GM12872 (cell line): ENCODE results near the gene YKT6.

Source experiments
- TF ChIP-seq, protein P1 (sequence below): IDR thresholded peaks from 3 replicates; pipeline ENCODE4 v1.5.1; 2011; ENCODE audit warnings: low read depth, mild to moderate bottlenecking, low read length, moderate library complexity; ENCODE audit not compliant: insufficient read depth

The YKT6 gene

DNA sequence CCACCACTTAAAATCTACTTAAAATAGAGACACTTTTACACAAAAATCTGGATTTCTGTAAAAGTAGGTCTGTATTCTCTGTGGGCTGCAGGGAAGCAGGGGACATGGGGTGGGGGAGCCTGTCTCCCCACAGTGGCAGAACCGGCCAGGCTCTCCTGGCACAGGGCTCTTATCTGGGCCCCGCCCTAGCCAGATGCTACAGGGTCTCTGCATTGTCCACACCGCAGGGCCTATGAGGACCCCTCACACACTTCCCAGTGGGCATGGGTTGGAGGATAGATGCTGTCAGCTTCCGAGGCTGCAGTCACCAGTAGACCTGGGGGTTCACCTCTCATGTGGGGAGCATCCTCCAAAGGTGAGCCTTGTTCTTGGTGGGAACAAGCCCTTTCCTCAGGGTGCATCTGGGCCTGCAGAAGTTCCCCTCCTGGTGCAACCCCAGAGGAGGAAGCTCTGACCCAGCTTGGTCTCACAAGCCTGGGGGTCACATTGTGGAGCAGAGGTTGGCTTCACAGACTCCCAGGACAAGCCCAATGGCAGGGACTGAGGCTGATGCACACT is 44.2 kb upstream of the YKT6 start:
- TF ChIP-seq, protein P1, sequence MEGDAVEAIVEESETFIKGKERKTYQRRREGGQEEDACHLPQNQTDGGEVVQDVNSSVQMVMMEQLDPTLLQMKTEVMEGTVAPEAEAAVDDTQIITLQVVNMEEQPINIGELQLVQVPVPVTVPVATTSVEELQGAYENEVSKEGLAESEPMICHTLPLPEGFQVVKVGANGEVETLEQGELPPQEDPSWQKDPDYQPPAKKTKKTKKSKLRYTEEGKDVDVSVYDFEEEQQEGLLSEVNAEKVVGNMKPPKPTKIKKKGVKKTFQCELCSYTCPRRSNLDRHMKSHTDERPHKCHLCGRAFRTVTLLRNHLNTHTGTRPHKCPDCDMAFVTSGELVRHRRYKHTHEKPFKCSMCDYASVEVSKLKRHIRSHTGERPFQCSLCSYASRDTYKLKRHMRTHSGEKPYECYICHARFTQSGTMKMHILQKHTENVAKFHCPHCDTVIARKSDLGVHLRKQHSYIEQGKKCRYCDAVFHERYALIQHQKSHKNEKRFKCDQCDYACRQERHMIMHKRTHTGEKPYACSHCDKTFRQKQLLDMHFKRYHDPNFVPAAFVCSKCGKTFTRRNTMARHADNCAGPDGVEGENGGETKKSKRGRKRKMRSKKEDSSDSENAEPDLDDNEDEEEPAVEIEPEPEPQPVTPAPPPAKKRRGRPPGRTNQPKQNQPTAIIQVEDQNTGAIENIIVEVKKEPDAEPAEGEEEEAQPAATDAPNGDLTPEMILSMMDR, result no peak

DNA sequence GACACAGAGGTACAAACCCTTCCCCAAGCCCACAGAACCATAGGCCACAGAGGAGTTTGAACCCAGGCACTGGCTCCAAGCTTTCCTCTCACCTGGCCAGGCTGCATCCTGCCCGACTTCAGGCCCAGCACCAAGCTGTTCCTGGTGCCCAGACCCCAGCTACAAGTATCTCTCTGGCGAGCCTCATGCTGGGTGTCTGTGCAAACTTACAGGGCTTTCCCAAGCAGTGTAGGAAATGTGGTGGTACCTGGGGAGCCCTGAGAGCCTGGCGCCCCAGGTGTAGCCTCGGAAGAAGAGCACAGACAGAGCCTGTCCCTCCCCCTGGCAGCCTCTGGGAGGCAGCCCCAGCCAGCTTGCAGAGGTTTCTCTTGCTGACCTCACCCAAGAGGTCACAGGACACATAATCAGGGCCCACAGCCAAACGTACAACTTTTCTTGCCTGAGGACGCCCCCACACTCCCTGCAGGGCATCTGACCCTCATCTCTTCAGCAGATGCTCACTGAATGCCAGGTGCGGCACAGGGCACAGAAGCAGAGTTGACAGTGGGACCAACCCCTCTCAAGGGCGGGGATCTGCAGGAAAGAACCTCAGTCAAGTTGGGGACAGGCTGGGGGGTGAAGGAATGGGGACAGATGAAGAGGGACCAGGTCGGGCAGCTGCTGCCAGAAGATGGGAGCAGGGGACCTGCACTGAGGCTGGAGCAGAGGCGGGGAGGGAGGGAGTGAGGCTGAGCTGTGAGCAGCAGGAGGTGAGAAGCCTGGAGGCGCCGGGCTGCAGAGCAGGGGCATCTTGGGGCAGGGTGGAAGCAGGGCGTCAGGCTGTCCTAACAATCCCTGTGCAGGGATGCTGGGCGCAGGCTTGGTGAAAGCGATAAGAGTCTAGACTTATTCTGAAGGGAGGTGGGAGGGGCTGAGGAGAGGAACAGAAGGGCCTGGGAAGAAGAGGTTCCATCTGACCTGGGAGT is 43.4 kb upstream of the YKT6 start:
- TF ChIP-seq, protein P1, result 0 out of 3 replicates have a peak, but pooled peaks have one; percentile 7

DNA sequence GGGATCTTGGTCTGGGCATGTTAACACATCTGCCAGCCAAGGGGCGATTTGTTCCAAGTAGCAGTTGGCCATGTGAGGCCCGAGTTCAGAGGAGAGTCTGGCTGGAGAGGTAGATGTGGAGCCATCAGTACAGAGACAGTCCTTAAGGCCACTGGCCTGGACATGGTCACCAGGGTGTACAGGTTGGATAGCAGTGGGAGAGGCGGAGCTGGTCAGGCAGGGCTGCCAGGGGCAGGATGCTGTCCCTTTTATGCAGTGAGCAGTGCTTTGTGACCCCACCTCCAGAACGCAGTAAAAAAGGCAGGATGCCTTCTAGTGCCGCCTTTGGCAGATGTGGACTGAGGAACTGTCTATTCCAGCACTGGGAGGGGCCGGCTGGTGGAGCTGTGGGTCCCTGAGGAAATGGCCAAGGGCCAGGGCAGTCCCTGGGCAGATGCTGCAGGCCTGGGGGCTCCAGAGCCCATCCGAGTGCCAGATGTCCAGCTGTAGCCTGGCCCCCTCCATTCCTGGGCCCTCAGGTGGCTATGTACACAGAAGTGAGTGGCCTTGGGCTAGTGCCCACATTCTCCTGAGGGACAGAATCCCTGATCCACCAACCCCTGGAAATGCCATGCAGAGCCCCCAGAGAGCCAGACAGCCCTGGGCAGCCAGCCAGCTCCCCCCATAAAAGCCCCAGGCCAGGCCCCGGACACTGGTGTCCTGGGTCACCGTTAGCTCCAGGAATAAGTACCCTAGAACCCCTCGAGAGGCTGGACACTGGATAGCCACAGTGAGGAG is 42.5 kb upstream of the YKT6 start:
- TF ChIP-seq, protein P1, result no peak

DNA sequence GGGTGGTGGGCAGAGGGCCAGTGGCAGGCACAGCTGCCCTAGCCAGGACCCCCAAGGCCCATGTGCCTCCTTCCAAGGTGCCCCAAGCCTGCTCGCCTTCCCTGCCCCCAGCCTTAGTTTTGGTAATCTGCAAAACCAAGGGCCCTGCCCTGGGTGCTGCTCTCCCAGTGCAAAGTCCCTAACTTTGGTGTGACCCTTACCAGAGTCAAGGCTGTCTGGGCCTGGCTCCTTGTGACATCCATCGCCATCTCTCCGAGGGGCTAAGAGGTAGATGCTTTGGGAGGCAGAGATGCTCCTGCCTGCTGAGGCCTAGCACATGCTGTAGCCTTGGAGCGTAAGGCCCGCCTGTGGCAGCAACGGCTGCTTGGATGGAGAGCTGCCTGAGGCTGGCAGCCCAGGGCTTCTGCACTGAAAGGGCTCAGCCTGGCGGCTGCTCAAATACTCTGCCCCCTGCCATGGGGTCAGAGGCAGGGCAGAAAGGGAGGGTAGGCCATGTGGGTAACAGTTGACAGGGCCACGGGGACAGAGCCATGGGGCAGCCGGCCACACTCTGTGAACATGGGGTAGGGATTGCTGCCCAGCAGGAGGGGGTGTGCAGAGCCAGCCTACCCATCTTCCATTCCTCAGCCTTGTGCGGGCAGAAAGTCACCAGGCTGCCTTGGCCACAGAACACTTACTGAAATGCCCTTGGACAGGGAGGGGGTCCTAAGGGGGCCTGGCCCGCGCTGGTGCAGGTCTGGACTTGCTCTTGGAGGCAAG is 41.7 kb upstream of the YKT6 start:
- TF ChIP-seq, protein P1, result no peak

DNA sequence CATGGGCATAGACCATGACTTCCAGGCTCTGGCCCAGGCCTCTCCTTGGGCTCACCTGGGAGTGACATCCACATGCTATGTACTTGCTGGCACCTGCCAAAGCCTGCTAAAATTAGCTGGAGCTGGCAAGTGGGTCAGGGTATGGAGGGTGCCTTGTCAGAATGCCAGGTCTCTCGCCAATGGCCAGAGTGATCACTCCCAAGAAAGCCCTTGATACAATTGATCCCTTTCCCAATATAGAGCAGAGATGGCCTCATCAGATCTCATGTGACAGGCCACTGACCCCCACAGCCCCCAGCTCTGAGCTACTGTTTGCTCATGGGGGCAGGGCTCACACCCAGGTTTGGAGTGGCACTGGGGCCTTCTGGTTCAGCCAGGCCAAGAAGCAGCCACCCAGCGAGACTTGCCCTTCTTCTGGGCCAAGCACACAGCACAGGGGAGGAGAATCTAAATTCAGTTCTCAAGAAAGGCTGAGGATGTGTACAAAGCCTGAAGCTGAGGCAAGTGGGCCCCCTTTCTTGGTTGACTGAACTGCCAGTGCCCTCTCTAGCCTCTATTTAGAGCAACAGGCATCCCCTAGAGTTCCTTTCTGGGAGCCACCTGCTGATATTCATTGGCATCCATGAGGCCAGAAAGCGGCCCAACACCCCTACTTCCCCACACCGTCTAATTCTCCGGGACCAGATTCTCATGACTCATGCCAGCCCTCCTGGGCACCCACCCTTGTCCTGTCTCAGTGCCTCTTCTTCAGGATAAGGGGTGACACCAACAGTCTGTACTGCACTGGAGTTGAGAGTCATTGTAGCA is 40.8 kb upstream of the YKT6 start:
- TF ChIP-seq, protein P1, result no peak

DNA sequence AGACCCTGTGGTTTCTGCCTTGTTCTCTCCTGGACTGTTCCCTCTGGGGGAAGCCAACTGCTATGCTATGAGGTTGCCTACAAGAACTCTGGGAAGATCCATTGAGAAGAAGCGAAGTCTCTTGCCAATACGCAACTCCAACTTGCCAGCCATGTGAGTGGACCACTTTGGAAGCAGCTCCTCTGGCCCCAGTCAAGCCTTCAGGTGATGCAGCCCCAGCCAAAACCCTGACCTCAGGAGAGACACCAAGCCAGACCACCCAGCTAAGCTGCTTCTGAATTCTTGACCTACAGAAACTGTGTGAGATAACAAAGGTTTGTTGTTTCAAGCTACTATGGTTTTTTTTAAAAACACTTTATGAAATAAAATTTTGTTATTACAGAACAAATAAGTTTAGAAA is 39.4 kb upstream of the YKT6 start:
- TF ChIP-seq, protein P1, result no peak
